GM10248 (cell line): ENCODE results near the gene SLC31A2.
"Not testable (repeated sequence)": the region's sequence is repeated elsewhere in the genome, so short reads cannot be mapped to it uniquely, and the experiment has no call there.

Experiments
- CTCF ChIA-PET: fragments of 300-600 bp; sonication (Branson Sonifier 250); formaldehyde crosslinking; extraction: SDS; loops from one replicate; lab custom pipeline; 2021; ENCODE audit warnings: antibody characterized with exemption; lab: Yijun Ruan, JAX
- POLR2A ChIA-PET: fragments of 350-650 bp; sonication (Branson Sonifier 250); formaldehyde crosslinking; extraction: SDS; loops from one replicate; lab custom pipeline; 2020; ENCODE audit warnings: antibody characterized with exemption; lab: Yijun Ruan, JAX
- DNase-seq: peaks from one replicate; pipeline ENCODE4 v3.0.0; 2012; ENCODE audit errors: extremely low spot score
- CTCF ChIP-seq: IDR thresholded peaks from 2 replicates; pipeline ENCODE4 v1.5.1; 2012; ENCODE audit warnings: mild to moderate bottlenecking, low read depth; ENCODE audit errors: extremely low read depth, missing control alignments, control extremely low read depth

Gene SLC31A2

GRCh38 chr9:113139953-113140352 is 10.9 kb upstream of the SLC31A2 start:
- CTCF ChIA-PET: interaction anchor here (1.4 kb wide), 1 partner anchor 10 kb away, joined by 6 read pairs; no protein-coding TSS in a partner anchor
- DNase-seq: no peak
- POLR2A ChIA-PET: no interaction called here
- TF ChIP-seq CTCF: no peak

- POLR2A ChIA-PET, DNase-seq: not testable (repeated sequence)
- CTCF ChIA-PET: interaction anchor here (1.1 kb wide), 1 partner anchor 9 kb away, joined by 3 read pairs; no protein-coding TSS in a partner anchor
Measured at GRCh38 chr9:113140896-113141295, 9.9 kb upstream of the SLC31A2 start.

- DNase-seq: no peak
- TF ChIP-seq CTCF: no peak
- ChIA-PET POLR2A (no interaction called here), CTCF (interaction anchor here (1.0 to 3.6 kb wide), 4 partner anchors 13 to 223 kb away, joined by 3 to 13 read pairs (median 3); no protein-coding TSS in a partner anchor)
Measured at GRCh38 chr9:113143432-113144227, 7.2 kb upstream of the SLC31A2 start.

GRCh38 chr9:113148372-113148705 is 2.5 kb upstream of the SLC31A2 start:
- ChIA-PET CTCF (interaction anchor here (1.2 kb wide), 1 partner anchor 245 kb away, joined by 3 read pairs; no protein-coding TSS in a partner anchor), POLR2A (no interaction called here)
- no peak for DNase-seq
- no peak for TF ChIP-seq CTCF

GRCh38 chr9:113148781-113149510 is 1.9 kb upstream of the SLC31A2 start:
- CTCF ChIA-PET: interaction anchor here (0.7 to 1.8 kb wide), 6 partner anchors 8 to 31 kb away, joined by 3 to 6 read pairs (median 3); no protein-coding TSS in a partner anchor
- POLR2A ChIA-PET: no interaction called here
- no peak for TF ChIP-seq CTCF
- no peak for DNase-seq

- POLR2A ChIA-PET: not testable (repeated sequence)
Measured at GRCh38 chr9:113149561-113149960, 1.2 kb upstream of the SLC31A2 start.

GRCh38 chr9:113151696-113152630 is 1.2 kb downstream of the SLC31A2 start:
- CTCF ChIA-PET: interaction anchor here (0.8 to 1.8 kb wide), 7 partner anchors 10 to 506 kb away, joined by 3 to 7 read pairs (median 3); no protein-coding TSS in a partner anchor
- POLR2A ChIA-PET: no interaction called here
- DNase-seq: no peak
- no peak for TF ChIP-seq CTCF

More at GRCh38 chr9:113149561-113149960, 1.2 kb upstream of the SLC31A2 start:
- CTCF ChIA-PET: interaction anchor here (0.7 to 1.8 kb wide), 8 partner anchors 9 to 125 kb away, joined by 3 to 6 read pairs (median 4); partner anchors contain the start of genes CDC26 and PRPF4
- not testable (repeated sequence) for DNase-seq
